Bronchial epithelial cell (primary cell): Measurements from ENCODE around the gene CDH12. TPM values are rescaled to one million over a fixed set of nuclear protein-coding genes. Genes with fewer than 3 reads are reported as not detected.

Experiments used
- DNase-seq: peaks from one replicate; pipeline ENCODE4 v3.0.0-alpha.2; 2010; ENCODE audit warnings: low read depth
- FAIRE-seq: peaks from 2 replicates; lab custom pipeline; 2011; peaks lifted over from hg19 to GRCh38; lab: Jason Lieb, UNC
- H3K27me3 ChIP-seq: 2 replicates; pipeline ENCODE4 v1.5.1; 2011; ENCODE audit warnings: low read length; ENCODE audit not compliant: control insufficient read depth, insufficient read depth
- H3K36me3 ChIP-seq: 2 replicates; pipeline ENCODE4 v1.5.1; 2011; ENCODE audit warnings: low read length; ENCODE audit not compliant: control insufficient read depth, insufficient read depth
- H3K4me3 ChIP-seq: 2 replicates; pipeline ENCODE4 v1.5.1; 2011; ENCODE audit warnings: mild to moderate bottlenecking, low read depth, low read length, control low read depth
- CTCF ChIP-seq: IDR thresholded peaks from 2 replicates; pipeline ENCODE4 v1.5.1; 2011; ENCODE audit warnings: mild to moderate bottlenecking, moderate library complexity, low read length, control low read depth, inconsistent platforms; ENCODE audit not compliant: insufficient read depth, severe bottlenecking
- total RNA-seq: library from RNA; depleted of rRNA; stranded (reverse); fragments of >200 nt; gene quantifications from 2 replicates; pipeline ENCODE4 v1.2.1, GENCODE V29; 2014

Gene CDH12
- total RNA-seq, 1 donor from 2014 or later = not detected

- Histone ChIP-seq H3K4me3 (no peak overlapping the region), H3K27me3 (no peaks in the 10 kb centered on the region), H3K36me3 (no peaks in the 10 kb centered on the region)
- FAIRE-seq (no peak), DNase-seq (peak; percentile 5)
- TF ChIP-seq CTCF = no peak
Observed at GRCh38 chr5:21774281-21774680, 1078.9 kb downstream of the CDH12 start.

GRCh38 chr5:21773456-21773855 lies 1079.7 kb downstream of the CDH12 start:
- Histone ChIP-seq H3K27me3 (no peaks in the 10 kb centered on the region), H3K4me3 (no peak overlapping the region), H3K36me3 (no peaks in the 10 kb centered on the region)
- DNase-seq (peak; percentile 52), FAIRE-seq (no peak)
- no peak for TF ChIP-seq CTCF

- Histone ChIP-seq H3K36me3 (no peaks in the 10 kb centered on the region), H3K27me3 (no peaks in the 10 kb centered on the region), H3K4me3 (no peak overlapping the region)
- TF ChIP-seq CTCF = no peak
- DNase-seq = no peak
- no peak for FAIRE-seq
Observed at GRCh38 chr5:21765406-21765805, 1087.7 kb downstream of the CDH12 start.

- DNase-seq = no peak
Observed at GRCh38 chr5:21739096-21739495, 1114.0 kb downstream of the CDH12 start.

GRCh38 chr5:21723500-21723899 lies 1129.6 kb downstream of the CDH12 start:
- no peak for DNase-seq
- no peak overlapping the region for H3K4me3 ChIP-seq
- H3K36me3 ChIP-seq = no peaks in the 10 kb centered on the region
- FAIRE-seq = no peak
- no peaks in the 10 kb centered on the region for H3K27me3 ChIP-seq
- TF ChIP-seq CTCF = no peak

More at GRCh38 chr5:21739096-21739495, 1114.0 kb downstream of the CDH12 start:
- H3K36me3 ChIP-seq = no peaks in the 10 kb centered on the region
- H3K27me3 ChIP-seq = no peaks in the 10 kb centered on the region
- no peak for FAIRE-seq
- no peak for TF ChIP-seq CTCF
- no peak overlapping the region for H3K4me3 ChIP-seq

GRCh38 chr5:21711866-21712758 lies 1141.0 kb downstream of the CDH12 start:
- H3K4me3 ChIP-seq = no peak overlapping the region
- TF ChIP-seq CTCF = no peak
- no peaks in the 10 kb centered on the region for H3K27me3 ChIP-seq
- H3K36me3 ChIP-seq = no peaks in the 10 kb centered on the region
- FAIRE-seq = no peak
- peak; percentile 34 for DNase-seq
